ENCODE results near the gene COQ7. TPM values are rescaled to one million over a fixed set of nuclear protein-coding genes. Genes with fewer than 3 reads are reported as not detected.
A peak's percentile ranks its signal among the peaks of the same experiment; 100 is the strongest.

COQ7 gene
- total and polyA plus RNA-seq, 7 donors: 20.7 to 38.6 (median 31.8) TPM

DNA sequence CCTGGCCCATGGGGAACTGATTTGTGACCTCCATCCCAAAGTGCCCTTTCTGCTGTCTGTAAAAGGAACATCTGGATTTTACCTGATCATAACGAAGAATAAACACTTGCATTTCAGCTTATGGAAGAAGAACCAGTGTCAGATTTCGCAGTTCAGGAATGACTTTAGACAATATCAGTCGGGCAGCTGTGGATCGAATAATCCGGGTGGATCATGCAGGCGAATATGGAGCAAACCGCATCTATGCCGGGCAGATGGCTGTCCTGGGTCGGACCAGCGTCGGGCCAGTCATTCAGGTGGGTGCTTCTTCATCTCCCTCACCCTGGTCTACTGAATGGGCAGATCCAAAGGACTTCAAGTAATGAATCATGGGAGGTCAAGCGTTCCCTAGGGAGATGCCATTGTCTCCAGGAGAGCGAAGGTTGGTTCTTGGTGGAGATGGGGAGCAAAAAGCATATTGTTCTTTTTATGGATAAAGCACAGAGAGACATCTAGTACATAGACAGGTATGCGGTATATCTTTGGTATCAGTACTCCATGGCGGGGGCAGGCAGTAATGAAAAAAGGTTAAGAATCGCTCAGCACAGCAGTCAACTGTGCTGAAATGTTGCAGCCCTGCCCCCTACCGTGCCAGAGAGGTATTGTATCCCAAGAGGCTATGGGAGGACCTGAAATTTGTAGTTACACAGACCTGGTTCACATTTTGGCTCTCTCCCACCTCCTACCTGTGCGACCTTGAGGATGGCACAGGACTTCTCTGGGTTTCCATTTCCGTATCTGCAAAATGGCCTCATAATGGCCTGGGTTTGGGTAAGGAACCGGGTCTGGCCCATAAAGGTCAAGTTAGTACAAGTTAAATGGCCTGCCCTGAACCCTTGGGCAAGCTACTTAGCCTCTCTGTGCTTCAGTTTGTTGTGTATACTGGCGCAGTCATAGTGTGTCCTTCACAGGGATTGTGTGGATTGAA, 4.7 kb downstream of the COQ7 start:
- peaks cover 4 to 33% of the 10 kb centered on the region in 2 donors for H3K36me3 ChIP-seq (ENCODE audit: insufficient read depth in 1 of 2, low read depth in 1 of 2)
- no peak overlapping the region for H3K4me3 ChIP-seq

GRCh38 chr16:19073344-19073743, 5.9 kb downstream of the COQ7 start:
- TF ChIP-seq, protein P1, sequence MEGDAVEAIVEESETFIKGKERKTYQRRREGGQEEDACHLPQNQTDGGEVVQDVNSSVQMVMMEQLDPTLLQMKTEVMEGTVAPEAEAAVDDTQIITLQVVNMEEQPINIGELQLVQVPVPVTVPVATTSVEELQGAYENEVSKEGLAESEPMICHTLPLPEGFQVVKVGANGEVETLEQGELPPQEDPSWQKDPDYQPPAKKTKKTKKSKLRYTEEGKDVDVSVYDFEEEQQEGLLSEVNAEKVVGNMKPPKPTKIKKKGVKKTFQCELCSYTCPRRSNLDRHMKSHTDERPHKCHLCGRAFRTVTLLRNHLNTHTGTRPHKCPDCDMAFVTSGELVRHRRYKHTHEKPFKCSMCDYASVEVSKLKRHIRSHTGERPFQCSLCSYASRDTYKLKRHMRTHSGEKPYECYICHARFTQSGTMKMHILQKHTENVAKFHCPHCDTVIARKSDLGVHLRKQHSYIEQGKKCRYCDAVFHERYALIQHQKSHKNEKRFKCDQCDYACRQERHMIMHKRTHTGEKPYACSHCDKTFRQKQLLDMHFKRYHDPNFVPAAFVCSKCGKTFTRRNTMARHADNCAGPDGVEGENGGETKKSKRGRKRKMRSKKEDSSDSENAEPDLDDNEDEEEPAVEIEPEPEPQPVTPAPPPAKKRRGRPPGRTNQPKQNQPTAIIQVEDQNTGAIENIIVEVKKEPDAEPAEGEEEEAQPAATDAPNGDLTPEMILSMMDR (IDR thresholded peaks at IDR 0.05): no peak
- Histone ChIP-seq H3K4me1 (peaks cover 33% of the 10 kb centered on the region), H3K27me3 (ENCODE audit: insufficient read depth in 3 of 3, low read length in 2 of 3) (no peaks in the 10 kb centered on the region), H3K4me3 (no peak overlapping the region), H3K9me3 (no peaks in the 10 kb centered on the region), H3K36me3 (ENCODE audit: insufficient read depth in 1 of 2, low read depth in 1 of 2) (peaks cover 4 to 46% of the 10 kb centered on the region in 2 donors), H3K27ac (peak overlapping the region; percentile 60)
- 93 to 100% (median 97%) methylated on average over 3 of the region's 3 CpGs for WGBS, 3 donors
- ATAC-seq: no peak
- intact Hi-C loops (cut with DNase I): loop anchor here (5.0 kb wide), 1 partner anchor 91 kb away; the partner anchor contains the start of gene TMC7 (in 2 of the 2)
- no peak for DNase-seq

More for the DNA sequence above, 4.7 kb downstream of the COQ7 start:
- TF ChIP-seq, protein P1 (IDR thresholded peaks at IDR 0.05): peak; percentile 56
- H3K27ac ChIP-seq: no peak overlapping the region
- peaks cover 32% of the 10 kb centered on the region for H3K4me1 ChIP-seq
- no peaks in the 10 kb centered on the region for H3K27me3 ChIP-seq (ENCODE audit: insufficient read depth in 3 of 3, low read length in 2 of 3)
- ATAC-seq: no peak
- no peaks in the 10 kb centered on the region for H3K9me3 ChIP-seq
- intact Hi-C loops (cut with DNase I): loop anchor here (5.0 kb wide), 1 partner anchor 90 kb away; the partner anchor contains the start of gene TMC7 (in 2 of the 2)
- WGBS, 3 donors: 80 to 83% (median 82%) methylated on average over 21 of the region's 21 CpGs
- peak; percentile 25 to 58 for DNase-seq

- Histone ChIP-seq H3K36me3 (ENCODE audit: insufficient read depth in 1 of 2, low read depth in 1 of 2) (peaks cover 4 to 51% of the 10 kb centered on the region in 2 donors), H3K9me3 (no peaks in the 10 kb centered on the region), H3K27ac (peak overlapping the region; percentile 84), H3K4me3 (no peak overlapping the region), H3K4me1 (peaks cover 28% of the 10 kb centered on the region), H3K27me3 (ENCODE audit: insufficient read depth in 3 of 3, low read length in 2 of 3) (no peaks in the 10 kb centered on the region)
- DNase-seq: no peak
- WGBS, 3 donors: 35 to 48% (median 36%) methylated on average over 7 of the region's 7 CpGs
- ATAC-seq: peak; percentile 63 to 86 (median 76)
- intact Hi-C loops (cut with DNase I): loop anchor here (5.0 kb wide), 1 partner anchor 92 kb away; the partner anchor contains the start of gene TMC7 (in 2 of the 2)
- TF ChIP-seq, protein P1 (IDR thresholded peaks at IDR 0.05): no peak
Observed at GRCh38 chr16:19073863-19074262, 6.4 kb downstream of the COQ7 start.

- no peak overlapping the region for H3K4me3 ChIP-seq
- DNase-seq (no peak), ATAC-seq (no peak)
- intact Hi-C loops (cut with DNase I): no loop called here
- H3K27ac ChIP-seq: peak overlapping the region; percentile 84
- H3K27me3 ChIP-seq (ENCODE audit: insufficient read depth in 3 of 3, low read length in 2 of 3): no peaks in the 10 kb centered on the region
- H3K4me1 ChIP-seq: peaks cover 20% of the 10 kb centered on the region
- peaks cover 6 to 67% of the 10 kb centered on the region in 2 donors for H3K36me3 ChIP-seq (ENCODE audit: insufficient read depth in 1 of 2, low read depth in 1 of 2)
- no peaks in the 10 kb centered on the region for H3K9me3 ChIP-seq
- 91 to 97% (median 92%) methylated on average over 12 of the region's 12 CpGs for WGBS, 3 donors
- TF ChIP-seq, protein P1 (IDR thresholded peaks at IDR 0.05): no peak
Observed at GRCh38 chr16:19075511-19075910, 8.1 kb downstream of the COQ7 start.

All from psoas muscle (tissue), 8 donors.